Measurements from ENCODE around the gene CFAP54.

DNA sequence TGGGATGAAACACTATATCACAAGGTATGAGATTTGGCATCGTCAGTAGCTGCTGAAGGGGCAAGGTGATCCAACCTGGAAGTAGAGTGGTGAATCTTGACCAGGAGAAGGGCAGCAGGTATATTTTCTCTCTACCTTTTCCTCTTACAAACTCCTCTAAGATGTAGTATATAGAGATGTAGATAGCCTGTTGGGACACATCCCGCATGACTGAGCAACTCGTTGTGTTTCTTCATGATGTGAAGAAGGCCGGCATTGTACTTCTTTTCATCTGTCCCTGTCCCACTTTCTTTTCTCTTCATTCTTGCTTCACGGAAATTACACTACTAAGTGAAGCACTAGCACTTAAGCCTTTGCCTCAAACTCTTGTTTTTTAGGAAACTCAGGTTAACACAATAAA, 7.3 kb upstream of the CFAP54 start:
- TF ChIP-seq, protein P1, sequence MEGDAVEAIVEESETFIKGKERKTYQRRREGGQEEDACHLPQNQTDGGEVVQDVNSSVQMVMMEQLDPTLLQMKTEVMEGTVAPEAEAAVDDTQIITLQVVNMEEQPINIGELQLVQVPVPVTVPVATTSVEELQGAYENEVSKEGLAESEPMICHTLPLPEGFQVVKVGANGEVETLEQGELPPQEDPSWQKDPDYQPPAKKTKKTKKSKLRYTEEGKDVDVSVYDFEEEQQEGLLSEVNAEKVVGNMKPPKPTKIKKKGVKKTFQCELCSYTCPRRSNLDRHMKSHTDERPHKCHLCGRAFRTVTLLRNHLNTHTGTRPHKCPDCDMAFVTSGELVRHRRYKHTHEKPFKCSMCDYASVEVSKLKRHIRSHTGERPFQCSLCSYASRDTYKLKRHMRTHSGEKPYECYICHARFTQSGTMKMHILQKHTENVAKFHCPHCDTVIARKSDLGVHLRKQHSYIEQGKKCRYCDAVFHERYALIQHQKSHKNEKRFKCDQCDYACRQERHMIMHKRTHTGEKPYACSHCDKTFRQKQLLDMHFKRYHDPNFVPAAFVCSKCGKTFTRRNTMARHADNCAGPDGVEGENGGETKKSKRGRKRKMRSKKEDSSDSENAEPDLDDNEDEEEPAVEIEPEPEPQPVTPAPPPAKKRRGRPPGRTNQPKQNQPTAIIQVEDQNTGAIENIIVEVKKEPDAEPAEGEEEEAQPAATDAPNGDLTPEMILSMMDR (IDR thresholded peaks at IDR 0.05; ENCODE audit: insufficient read depth, low read depth, low read length) = no peak
- TF ChIP-seq EZH2 (IDR thresholded peaks at IDR 0.05; ENCODE audit: insufficient read depth, low read length) = no peak
